H9 (cell line): ENCODE data around the gene ST6GALNAC1. TPM values are rescaled to one million over a fixed set of nuclear protein-coding genes. Genes with fewer than 3 reads are reported as not detected.

Source experiments
- DNase-seq: peaks from one replicate; pipeline ENCODE4 v3.0.0-alpha.2; 2017
- H2AFZ ChIP-seq: one replicate; pipeline ENCODE4 v1.6.1; 2013; ENCODE audit warnings: mild to moderate bottlenecking, low read length, control low read depth, moderate library complexity
- H2AK5ac ChIP-seq: 2 replicates; pipeline ENCODE4 v1.6.1; 2013; ENCODE audit warnings: low read length, control low read depth, mixed read lengths; ENCODE audit not compliant: insufficient read length
- H2BK120ac ChIP-seq: one replicate; pipeline ENCODE4 v1.6.1; 2013; ENCODE audit warnings: low read depth, mild to moderate bottlenecking, low read length, control low read depth, inconsistent platforms; ENCODE audit not compliant: poor library complexity, severe bottlenecking
- H2BK12ac ChIP-seq: 2 replicates; pipeline ENCODE4 v1.6.1; 2013; ENCODE audit warnings: low read length, control low read depth, mixed read lengths, low read depth; ENCODE audit not compliant: insufficient read length
- H2BK15ac ChIP-seq: 2 replicates; pipeline ENCODE4 v1.6.1; 2013; ENCODE audit warnings: low read depth, low read length, control low read depth
- H2BK20ac ChIP-seq: one replicate; pipeline ENCODE4 v1.6.1; 2013; ENCODE audit warnings: low read depth, mild to moderate bottlenecking, low read length, control low read depth, inconsistent platforms; ENCODE audit not compliant: poor library complexity, severe bottlenecking
- H2BK5ac ChIP-seq: 2 replicates; pipeline ENCODE4 v1.6.1; 2013; ENCODE audit warnings: low read length, control low read depth, mixed read lengths; ENCODE audit not compliant: insufficient read length
- H3K14ac ChIP-seq: 2 replicates; pipeline ENCODE4 v1.6.1; 2013; ENCODE audit warnings: low read length, control low read depth; ENCODE audit not compliant: insufficient read depth
- H3K18ac ChIP-seq: 2 replicates; pipeline ENCODE4 v1.6.1; 2013; ENCODE audit warnings: low read depth, mild to moderate bottlenecking, mixed read lengths, low read length, control low read depth; ENCODE audit not compliant: insufficient read length
- H3K23ac ChIP-seq: 2 replicates; pipeline ENCODE4 v1.6.1; 2013; ENCODE audit warnings: low read length, control low read depth, mixed read lengths, low read depth; ENCODE audit not compliant: insufficient read length
- H3K23me2 ChIP-seq: 2 replicates; pipeline ENCODE4 v1.6.1; 2013; ENCODE audit warnings: low read depth, mild to moderate bottlenecking, mixed read lengths, low read length, control low read depth; ENCODE audit not compliant: insufficient read length, poor library complexity, severe bottlenecking
- H3K27ac ChIP-seq: 2 replicates; pipeline ENCODE4 v1.5.1; 2013; ENCODE audit warnings: low read length, control low read depth, mixed read lengths, low read depth; ENCODE audit not compliant: insufficient read length
- H3K27me3 ChIP-seq: 2 replicates; pipeline ENCODE4 v1.6.1; 2013; ENCODE audit warnings: low read length, control low read depth, inconsistent platforms; ENCODE audit not compliant: insufficient read depth
- H3K4ac ChIP-seq: 2 replicates; pipeline ENCODE4 v1.6.1; 2013; ENCODE audit warnings: low read depth, mild to moderate bottlenecking, control low read depth, inconsistent platforms, low read length, moderate library complexity
- H3K4me1 ChIP-seq: 2 replicates; pipeline ENCODE4 v1.6.1; 2013; ENCODE audit warnings: low read length, control low read depth, inconsistent platforms; ENCODE audit not compliant: insufficient read depth
- H3K4me2 ChIP-seq: 2 replicates; pipeline ENCODE4 v1.6.1; 2013; ENCODE audit warnings: low read length, control low read depth, mixed read lengths; ENCODE audit not compliant: insufficient read length, insufficient read depth
- H3K56ac ChIP-seq: 2 replicates; pipeline ENCODE4 v1.6.1; 2013; ENCODE audit warnings: low read depth, mild to moderate bottlenecking, mixed read lengths, low read length, control low read depth; ENCODE audit not compliant: insufficient read length
- H3K79me1 ChIP-seq: 2 replicates; pipeline ENCODE4 v1.6.1; 2013; ENCODE audit warnings: low read depth, mild to moderate bottlenecking, moderate library complexity, low read length, control low read depth, inconsistent platforms; ENCODE audit not compliant: insufficient read depth, poor library complexity, severe bottlenecking
- H3K79me2 ChIP-seq: 2 replicates; pipeline ENCODE4 v1.6.1; 2013; ENCODE audit warnings: low read length, control low read depth, inconsistent platforms; ENCODE audit not compliant: insufficient read depth
- H3K9ac ChIP-seq: 2 replicates; pipeline ENCODE4 v1.6.1; 2013; ENCODE audit warnings: low read length, control low read depth, mixed read lengths; ENCODE audit not compliant: insufficient read length; ENCODE audit errors: extremely low read depth
- H3K9me3 ChIP-seq: one replicate; pipeline ENCODE4 v1.6.1; 2013; ENCODE audit warnings: low read depth, low read length, inconsistent platforms; ENCODE audit not compliant: control insufficient read depth
- H3T11ph ChIP-seq: one replicate; pipeline ENCODE4 v1.6.1; 2013; ENCODE audit warnings: mild to moderate bottlenecking, low read length, control low read depth, inconsistent platforms
- H4K20me1 ChIP-seq: one replicate; pipeline ENCODE4 v1.6.1; 2013; ENCODE audit not compliant: control insufficient read depth, insufficient read length, insufficient read depth
- H4K5ac ChIP-seq: 2 replicates; pipeline ENCODE4 v1.6.1; 2013; ENCODE audit warnings: low read depth, mild to moderate bottlenecking, mixed read lengths, low read length, control low read depth; ENCODE audit not compliant: insufficient read length
- H4K8ac ChIP-seq: replicated peaks from 2 replicates; pipeline ENCODE4 v1.6.1; 2013; ENCODE audit warnings: low read length, control low read depth, mixed read lengths, low read depth; ENCODE audit not compliant: insufficient read length
- H4K91ac ChIP-seq: 2 replicates; pipeline ENCODE4 v1.6.1; 2013; ENCODE audit warnings: low read depth, mild to moderate bottlenecking, moderate library complexity, mixed read lengths, low read length, control low read depth; ENCODE audit not compliant: insufficient read length
- H3K27ac Mint-ChIP-seq, 3 experiments: 2 replicates in 2 of 3; 3 replicates in 1 of 3; pipeline ENCODE4 v1.8.0; 2020 to 2021; ENCODE audit warnings: mixed read lengths in 3 of 3, mild to moderate bottlenecking in 1 of 3, moderate library complexity in 1 of 3
- H3K27me3 Mint-ChIP-seq: 2 replicates; pipeline ENCODE4 v1.8.0; 2021; ENCODE audit warnings: low read depth, mild to moderate bottlenecking, moderate library complexity, mixed read lengths
- H3K36me3 Mint-ChIP-seq, 3 experiments: 2 replicates in 2 of 3; 3 replicates in 1 of 3; pipeline ENCODE4 v1.8.0; 2020 to 2021; ENCODE audit warnings: low read depth in 3 of 3, mixed read lengths in 3 of 3; ENCODE audit not compliant: insufficient read depth in 1 of 3
- H3K4me1 Mint-ChIP-seq, 2 experiments: 2 replicates each; pipeline ENCODE4 v1.8.0; 2020; ENCODE audit warnings: mixed read lengths in 2 of 2
- H3K4me3 Mint-ChIP-seq, 2 experiments: 2 replicates in 1 of 2; 3 replicates in 1 of 2; pipeline ENCODE4 v1.8.0; 2020 to 2021; ENCODE audit warnings: mild to moderate bottlenecking in 2 of 2, mixed read lengths in 2 of 2, moderate library complexity in 1 of 2
- H3K9me3 Mint-ChIP-seq, 2 experiments: 2 replicates in 1 of 2; 3 replicates in 1 of 2; pipeline ENCODE4 v1.8.0; 2020; ENCODE audit warnings: mild to moderate bottlenecking in 2 of 2, mixed read lengths in 2 of 2, moderate library complexity in 1 of 2
- WGBS: extraction: QIAGEN DNeasy Blood & Tissue Kit; methylation state at CpG from one replicate; pipeline ENCODE4 v1.1.7; 2013; ENCODE audit warnings: missing lambda C conversion rate, low lambda C conversion rate, mixed read lengths; ENCODE audit not compliant: insufficient read length; ENCODE audit errors: extremely low coverage; 5-methylcytosine and 5-hydroxymethylcytosine counted together
- total RNA-seq: library from RNA; stranded (reverse); gene quantifications from 2 replicates; pipeline ENCODE4 v1.2.1, GENCODE V29; 2021
- TF ChIP-seq, protein P1 (sequence below): fragments of 200-600 bp; sonication (generic); conservative IDR thresholded peaks from 3 replicates; pipeline ENCODE4 v1.8.0; 2021; ENCODE audit warnings: antibody characterized with exemption, mild to moderate bottlenecking

ST6GALNAC1 gene
- total RNA-seq, 1 experiment from 2014 or later, result not detected

- Histone ChIP-seq H3K9me3 (no peaks in the 10 kb centered on the region), H2BK20ac (no peak overlapping the region), H4K8ac (no peak overlapping the region), H2BK15ac (no peak overlapping the region), H2AK5ac (no peak overlapping the region), H3K79me1 (no peaks in the 10 kb centered on the region), H2BK120ac (no peak overlapping the region), H3K9ac (no peak overlapping the region), H4K91ac (no peak overlapping the region), H3T11ph (no peak overlapping the region), H4K5ac (no peak overlapping the region), H3K4ac (no peak overlapping the region), H3K4me2 (no peak overlapping the region), H3K56ac (no peak overlapping the region), H2BK5ac (no peak overlapping the region), H3K4me1 (no peaks in the 10 kb centered on the region), H4K20me1 (no peaks in the 10 kb centered on the region), H3K23ac (no peak overlapping the region), H3K14ac (no peak overlapping the region), H2AFZ (no peak overlapping the region), H2BK12ac (no peak overlapping the region), H3K79me2 (no peaks in the 10 kb centered on the region), H3K27ac (no peak overlapping the region), H3K18ac (no peak overlapping the region), H3K27me3 (no peaks in the 10 kb centered on the region; the same call in 1 of the 2 replicates), H3K23me2 (no peaks in the 10 kb centered on the region)
- no CpG with 5 or more reads among the region's 5 CpGs for WGBS
- TF ChIP-seq, protein P1, sequence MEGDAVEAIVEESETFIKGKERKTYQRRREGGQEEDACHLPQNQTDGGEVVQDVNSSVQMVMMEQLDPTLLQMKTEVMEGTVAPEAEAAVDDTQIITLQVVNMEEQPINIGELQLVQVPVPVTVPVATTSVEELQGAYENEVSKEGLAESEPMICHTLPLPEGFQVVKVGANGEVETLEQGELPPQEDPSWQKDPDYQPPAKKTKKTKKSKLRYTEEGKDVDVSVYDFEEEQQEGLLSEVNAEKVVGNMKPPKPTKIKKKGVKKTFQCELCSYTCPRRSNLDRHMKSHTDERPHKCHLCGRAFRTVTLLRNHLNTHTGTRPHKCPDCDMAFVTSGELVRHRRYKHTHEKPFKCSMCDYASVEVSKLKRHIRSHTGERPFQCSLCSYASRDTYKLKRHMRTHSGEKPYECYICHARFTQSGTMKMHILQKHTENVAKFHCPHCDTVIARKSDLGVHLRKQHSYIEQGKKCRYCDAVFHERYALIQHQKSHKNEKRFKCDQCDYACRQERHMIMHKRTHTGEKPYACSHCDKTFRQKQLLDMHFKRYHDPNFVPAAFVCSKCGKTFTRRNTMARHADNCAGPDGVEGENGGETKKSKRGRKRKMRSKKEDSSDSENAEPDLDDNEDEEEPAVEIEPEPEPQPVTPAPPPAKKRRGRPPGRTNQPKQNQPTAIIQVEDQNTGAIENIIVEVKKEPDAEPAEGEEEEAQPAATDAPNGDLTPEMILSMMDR, result no peak
- Mint-ChIP-seq H3K4me3 (no peak overlapping the region), H3K9me3 (peaks cover 0 to 7% of the 10 kb centered on the region in 2 experiments; a peak in 1 of 5 replicates), H3K27me3 (peaks cover 14% of the 10 kb centered on the region), H3K4me1 (peaks cover 0 to 5% of the 10 kb centered on the region in 2 experiments; a peak in 1 of 4 replicates), H3K27ac (no peak overlapping the region), H3K36me3 (peaks cover 0 to 4% (median 0%) of the 10 kb centered on the region in 3 experiments; a peak in 3 of 7 replicates)
- no peak for DNase-seq
These were observed 68.0 kb downstream of the ST6GALNAC1 start for GRCh38 chr17:76575570-76575969.

Other genes with a start within 250 kb of the ST6GALNAC1 start
- gene UBE2O, start 190.6 kb downstream of the ST6GALNAC1 start, total RNA-seq, result 47.7 and 52.6 TPM in 2 replicates
- gene AANAT, start 176.2 kb downstream of the ST6GALNAC1 start, total RNA-seq, result 0.15 and 0.55 TPM in 2 replicates
- gene RHBDF2, start 142.3 kb downstream of the ST6GALNAC1 start, total RNA-seq, result 17.1 and 19.7 TPM in 2 replicates
- 2.4 and 2.8 TPM in 2 replicates for gene CYGB, start 106.0 kb downstream of the ST6GALNAC1 start, total RNA-seq
- 0.42 and 0.46 TPM in 2 replicates for gene PRCD, start 103.7 kb downstream of the ST6GALNAC1 start, total RNA-seq
- gene ST6GALNAC2, start 57.9 kb downstream of the ST6GALNAC1 start, total RNA-seq, result 0.37 and 0.46 TPM in 2 replicates
- 28.2 TPM in 2 replicates for gene MXRA7, start 67.2 kb upstream of the ST6GALNAC1 start, total RNA-seq
- gene JMJD6, start 82.8 kb upstream of the ST6GALNAC1 start, total RNA-seq, result 26.3 and 28.9 TPM in 2 replicates
- 25.6 and 29.9 TPM in 2 replicates for gene METTL23, start 83.1 kb upstream of the ST6GALNAC1 start, total RNA-seq
- gene SRSF2, start 93.6 kb upstream of the ST6GALNAC1 start, total RNA-seq, result 578 and 591 TPM in 2 replicates
- 19.9 and 21.8 TPM in 2 replicates for gene MFSD11, start 94.4 kb upstream of the ST6GALNAC1 start, total RNA-seq
- gene MGAT5B, start 224.6 kb upstream of the ST6GALNAC1 start, total RNA-seq, result 4.6 and 4.9 TPM in 2 replicates